Activated T-helper 1 cell treated with anti-CD3 and anti-CD28 coated beads, Interleukin-12 subunit alpha, Interleukin-12 subunit beta, Interleukin-2, Interleukin-4 antibody, amounts not matched to agents 30 ng/mL and 10 ng/mL and 1 ng/mL, durations not matched to agents 14 hours and 24 hours and 36 hours (primary cell): ENCODE data around the gene LARP6. TPM values are rescaled to one million over a fixed set of nuclear protein-coding genes. Genes with fewer than 3 reads are reported as not detected.
"Not testable (repeated sequence)": the region's sequence is repeated elsewhere in the genome, so short reads cannot be mapped to it uniquely, and the experiment has no call there.

ENCODE experiments used
- DNase-seq: peaks from one replicate; pipeline ENCODE4 v3.0.0; 2021; ENCODE audit warnings: low spot score
- H3K27ac Mint-ChIP-seq: one replicate; pipeline ENCODE4 v1.8.0; 2021; ENCODE audit warnings: mild to moderate bottlenecking, mixed read lengths
- H3K27me3 Mint-ChIP-seq: one replicate; pipeline ENCODE4 v1.8.0; 2022; ENCODE audit warnings: mild to moderate bottlenecking, moderate library complexity, mixed read lengths; ENCODE audit not compliant: insufficient read depth
- H3K36me3 Mint-ChIP-seq: one replicate; pipeline ENCODE4 v1.8.0; 2021; ENCODE audit warnings: low read depth, mixed read lengths
- H3K4me1 Mint-ChIP-seq: one replicate; pipeline ENCODE4 v1.8.0; 2021; ENCODE audit warnings: low read depth, mixed read lengths
- H3K4me3 Mint-ChIP-seq: one replicate; pipeline ENCODE4 v1.8.0; 2021; ENCODE audit warnings: mild to moderate bottlenecking, moderate library complexity, mixed read lengths
- H3K9me3 Mint-ChIP-seq: one replicate; pipeline ENCODE4 v1.8.0; 2021; ENCODE audit warnings: mixed read lengths
- intact Hi-C: fragments of 100-400 bp; cut with micrococcal nuclease; formaldehyde crosslinking; loops from one replicate; pipeline ENCODE4 v1.15.1; 2024
- total RNA-seq: library from RNA; stranded (reverse); gene quantifications from 2 replicates; pipeline ENCODE4 v1.2.3, GENCODE V29; 2022

The LARP6 gene
- total RNA-seq, 1 donor from 2014 or later, result not detected

GRCh38 chr15:70871490-70871889 lies 17.5 kb upstream of the LARP6 start:
- DNase-seq, H3K27ac Mint-ChIP-seq, H3K9me3 Mint-ChIP-seq, intact Hi-C loops, H3K4me1 Mint-ChIP-seq, H3K27me3 Mint-ChIP-seq, H3K36me3 Mint-ChIP-seq, H3K4me3 Mint-ChIP-seq: not testable (repeated sequence)

GRCh38 chr15:70870051-70870450 lies 16.1 kb upstream of the LARP6 start:
- no peaks in the 10 kb centered on the region for H3K9me3 Mint-ChIP-seq
- H3K36me3 Mint-ChIP-seq, result no peaks in the 10 kb centered on the region
- no peak for DNase-seq
- no peak overlapping the region for H3K4me3 Mint-ChIP-seq
- no peaks in the 10 kb centered on the region for H3K4me1 Mint-ChIP-seq
- peaks cover 2% of the 10 kb centered on the region for H3K27me3 Mint-ChIP-seq
- intact Hi-C loops, result no loop called here
- no peak overlapping the region for H3K27ac Mint-ChIP-seq

GRCh38 chr15:70869346-70869745 lies 15.4 kb upstream of the LARP6 start:
- peaks cover 4% of the 10 kb centered on the region for H3K27me3 Mint-ChIP-seq
- H3K27ac Mint-ChIP-seq, result no peak overlapping the region
- intact Hi-C loops, result no loop called here
- no peak for DNase-seq
- H3K36me3 Mint-ChIP-seq, result no peaks in the 10 kb centered on the region
- H3K4me1 Mint-ChIP-seq, result no peaks in the 10 kb centered on the region
- H3K9me3 Mint-ChIP-seq, result no peaks in the 10 kb centered on the region
- H3K4me3 Mint-ChIP-seq, result no peak overlapping the region

GRCh38 chr15:70867911-70868467 lies 14.0 kb upstream of the LARP6 start:
- Mint-ChIP-seq H3K9me3 (no peaks in the 10 kb centered on the region), H3K27me3 (peaks cover 4% of the 10 kb centered on the region), H3K4me1 (no peaks in the 10 kb centered on the region), H3K4me3 (no peak overlapping the region), H3K27ac (no peak overlapping the region), H3K36me3 (no peaks in the 10 kb centered on the region)
- DNase-seq, result no peak
- intact Hi-C loops, result no loop called here

GRCh38 chr15:70866982-70867641 lies 13.2 kb upstream of the LARP6 start:
- H3K27me3 Mint-ChIP-seq, result peaks cover 4% of the 10 kb centered on the region
- no peaks in the 10 kb centered on the region for H3K9me3 Mint-ChIP-seq
- H3K27ac Mint-ChIP-seq, result no peak overlapping the region
- intact Hi-C loops, result no loop called here
- no peak overlapping the region for H3K4me3 Mint-ChIP-seq
- no peaks in the 10 kb centered on the region for H3K36me3 Mint-ChIP-seq
- DNase-seq, result no peak
- H3K4me1 Mint-ChIP-seq, result no peaks in the 10 kb centered on the region

- Mint-ChIP-seq H3K4me1 (no peaks in the 10 kb centered on the region), H3K27me3 (peaks cover 7% of the 10 kb centered on the region), H3K36me3 (no peaks in the 10 kb centered on the region), H3K9me3 (no peaks in the 10 kb centered on the region), H3K4me3 (no peak overlapping the region), H3K27ac (no peak overlapping the region)
- no peak for DNase-seq
- intact Hi-C loops, result no loop called here
Observed at GRCh38 chr15:70863450-70864218, 9.7 kb upstream of the LARP6 start.

- H3K4me3 Mint-ChIP-seq, result no peak overlapping the region
- peaks cover 22% of the 10 kb centered on the region for H3K27me3 Mint-ChIP-seq
- intact Hi-C loops, result no loop called here
- no peaks in the 10 kb centered on the region for H3K9me3 Mint-ChIP-seq
- no peaks in the 10 kb centered on the region for H3K4me1 Mint-ChIP-seq
- no peak overlapping the region for H3K27ac Mint-ChIP-seq
- no peaks in the 10 kb centered on the region for H3K36me3 Mint-ChIP-seq
- DNase-seq, result no peak
Observed at GRCh38 chr15:70859998-70860397, 6.0 kb upstream of the LARP6 start.

- no peaks in the 10 kb centered on the region for H3K9me3 Mint-ChIP-seq
- peaks cover 3% of the 10 kb centered on the region for H3K4me1 Mint-ChIP-seq
- H3K4me3 Mint-ChIP-seq, result no peak overlapping the region
Observed at GRCh38 chr15:70859322-70859908, 5.5 kb upstream of the LARP6 start.

GRCh38 chr15:70858614-70859321 lies 4.8 kb upstream of the LARP6 start:
- intact Hi-C loops, H3K4me1 Mint-ChIP-seq, DNase-seq, H3K27ac Mint-ChIP-seq, H3K4me3 Mint-ChIP-seq, H3K36me3 Mint-ChIP-seq, H3K9me3 Mint-ChIP-seq: not testable (repeated sequence)
- peaks cover 28% of the 10 kb centered on the region for H3K27me3 Mint-ChIP-seq

More at GRCh38 chr15:70859322-70859908, 5.5 kb upstream of the LARP6 start:
- Mint-ChIP-seq H3K27ac (no peak overlapping the region), H3K36me3 (no peaks in the 10 kb centered on the region), H3K27me3 (peaks cover 26% of the 10 kb centered on the region)
- no peak for DNase-seq
- intact Hi-C loops, result no loop called here

- intact Hi-C loops, result no loop called here
- no peak overlapping the region for H3K4me3 Mint-ChIP-seq
- peaks cover 35% of the 10 kb centered on the region for H3K27me3 Mint-ChIP-seq
- peaks cover 5% of the 10 kb centered on the region for H3K4me1 Mint-ChIP-seq
- H3K27ac Mint-ChIP-seq, result no peak overlapping the region
- no peaks in the 10 kb centered on the region for H3K36me3 Mint-ChIP-seq
- no peak for DNase-seq
- no peaks in the 10 kb centered on the region for H3K9me3 Mint-ChIP-seq
Observed at GRCh38 chr15:70857562-70858285, 3.8 kb upstream of the LARP6 start.

- Mint-ChIP-seq H3K36me3 (no peaks in the 10 kb centered on the region), H3K27ac (no peak overlapping the region), H3K27me3 (peaks cover 42% of the 10 kb centered on the region), H3K4me3 (no peak overlapping the region), H3K9me3 (no peaks in the 10 kb centered on the region), H3K4me1 (peaks cover 5% of the 10 kb centered on the region)
- no peak for DNase-seq
- intact Hi-C loops, result no loop called here
Observed at GRCh38 chr15:70856884-70857561, 3.1 kb upstream of the LARP6 start.
